Endothelial cell (in vitro differentiated cells): ENCODE results near the gene CCDC187. TPM values are rescaled to one million over a fixed set of nuclear protein-coding genes. Genes with fewer than 3 reads are reported as not detected.

ENCODE experiments used
- DNase-seq: peaks from one replicate; pipeline ENCODE4 v3.0.0; 2021; ENCODE audit warnings: low spot score
- H3K27ac Mint-ChIP-seq: one replicate; pipeline ENCODE4 v1.8.0; 2021; ENCODE audit warnings: mixed read lengths, inconsistent platforms; ENCODE audit not compliant: unreplicated experiment
- H3K27me3 Mint-ChIP-seq: one replicate; pipeline ENCODE4 v1.8.0; 2021; ENCODE audit warnings: mild to moderate bottlenecking, moderate library complexity, mixed read lengths, inconsistent platforms; ENCODE audit not compliant: unreplicated experiment
- H3K36me3 Mint-ChIP-seq: one replicate; pipeline ENCODE4 v1.8.0; 2021; ENCODE audit warnings: mild to moderate bottlenecking, low read depth, mixed read lengths, inconsistent platforms; ENCODE audit not compliant: unreplicated experiment
- H3K4me1 Mint-ChIP-seq: one replicate; pipeline ENCODE4 v1.8.0; 2021; ENCODE audit warnings: mild to moderate bottlenecking, mixed read lengths, inconsistent platforms; ENCODE audit not compliant: unreplicated experiment
- H3K4me3 Mint-ChIP-seq: one replicate; pipeline ENCODE4 v1.8.0; 2021; ENCODE audit warnings: mild to moderate bottlenecking, mixed read lengths, inconsistent platforms; ENCODE audit not compliant: unreplicated experiment
- H3K9me3 Mint-ChIP-seq: one replicate; pipeline ENCODE4 v1.8.0; 2021; ENCODE audit warnings: mixed read lengths, inconsistent platforms; ENCODE audit not compliant: unreplicated experiment
- total RNA-seq: library from RNA; stranded (reverse); fragmentation: NEBNext Ultra II Directional; extraction: Animal tissue kit (Norgen Biotek cat#: 25700); gene quantifications from one replicate; pipeline ENCODE4 v1.2.1, GENCODE V29; 2021; ENCODE audit not compliant: unreplicated experiment
- TF ChIP-seq, protein P1 (sequence below): fragments of 200-600 bp; sonication (generic); IDR thresholded peaks from one replicate; pipeline ENCODE4 v1.5.0; 2021; ENCODE audit warnings: antibody characterized with exemption; ENCODE audit not compliant: unreplicated experiment

The CCDC187 gene
- total RNA-seq, 1 donor from 2014 or later: 0.05 TPM

DNA sequence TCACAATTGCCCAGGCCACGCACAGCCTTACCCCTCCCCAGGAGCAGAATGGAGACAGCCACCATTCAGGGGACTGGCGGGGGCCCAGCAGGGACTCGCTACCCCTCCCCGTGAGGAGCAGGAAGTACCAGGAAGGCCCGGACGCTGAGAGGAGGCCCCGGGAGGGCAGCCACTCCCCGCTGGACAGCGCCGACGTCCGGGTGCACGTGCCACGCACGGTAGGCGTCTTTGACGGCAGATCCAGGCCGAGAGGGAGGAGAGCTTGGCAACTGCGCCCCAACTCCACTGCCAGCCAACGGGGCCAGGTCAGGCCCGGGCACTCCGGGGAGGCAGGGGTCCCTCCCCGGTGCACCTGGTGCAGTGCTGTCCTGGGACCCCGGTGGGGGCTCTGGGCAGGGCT lies 45.7 kb upstream of the CCDC187 start:
- Mint-ChIP-seq H3K4me3 (no peak overlapping the region), H3K27me3 (peaks cover 11% of the 10 kb centered on the region), H3K27ac (no peak overlapping the region), H3K4me1 (no peaks in the 10 kb centered on the region), H3K36me3 (no peaks in the 10 kb centered on the region), H3K9me3 (no peaks in the 10 kb centered on the region)
- TF ChIP-seq, protein P1, sequence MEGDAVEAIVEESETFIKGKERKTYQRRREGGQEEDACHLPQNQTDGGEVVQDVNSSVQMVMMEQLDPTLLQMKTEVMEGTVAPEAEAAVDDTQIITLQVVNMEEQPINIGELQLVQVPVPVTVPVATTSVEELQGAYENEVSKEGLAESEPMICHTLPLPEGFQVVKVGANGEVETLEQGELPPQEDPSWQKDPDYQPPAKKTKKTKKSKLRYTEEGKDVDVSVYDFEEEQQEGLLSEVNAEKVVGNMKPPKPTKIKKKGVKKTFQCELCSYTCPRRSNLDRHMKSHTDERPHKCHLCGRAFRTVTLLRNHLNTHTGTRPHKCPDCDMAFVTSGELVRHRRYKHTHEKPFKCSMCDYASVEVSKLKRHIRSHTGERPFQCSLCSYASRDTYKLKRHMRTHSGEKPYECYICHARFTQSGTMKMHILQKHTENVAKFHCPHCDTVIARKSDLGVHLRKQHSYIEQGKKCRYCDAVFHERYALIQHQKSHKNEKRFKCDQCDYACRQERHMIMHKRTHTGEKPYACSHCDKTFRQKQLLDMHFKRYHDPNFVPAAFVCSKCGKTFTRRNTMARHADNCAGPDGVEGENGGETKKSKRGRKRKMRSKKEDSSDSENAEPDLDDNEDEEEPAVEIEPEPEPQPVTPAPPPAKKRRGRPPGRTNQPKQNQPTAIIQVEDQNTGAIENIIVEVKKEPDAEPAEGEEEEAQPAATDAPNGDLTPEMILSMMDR: no peak
- no peak for DNase-seq

DNA sequence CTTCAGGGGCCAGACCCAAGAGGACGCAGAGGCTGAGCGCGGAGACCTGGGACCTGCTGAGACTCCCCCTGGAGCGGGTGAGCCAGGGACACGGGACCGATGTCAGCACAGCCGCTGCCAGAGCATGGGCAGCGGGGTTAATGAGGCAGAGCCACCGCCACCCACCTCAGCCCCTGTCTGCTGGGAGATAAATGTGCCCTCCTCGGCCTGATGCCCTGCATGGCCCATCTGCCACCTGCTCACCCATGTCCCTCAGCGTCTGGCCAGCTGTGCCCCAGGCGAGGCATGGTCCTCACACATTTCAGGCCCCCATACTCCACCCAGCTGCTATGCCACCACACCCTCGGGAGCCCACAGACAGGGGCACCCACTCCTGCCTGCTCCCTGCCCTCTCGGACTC lies 44.8 kb upstream of the CCDC187 start:
- Mint-ChIP-seq H3K4me1 (no peaks in the 10 kb centered on the region), H3K9me3 (no peaks in the 10 kb centered on the region), H3K36me3 (no peaks in the 10 kb centered on the region), H3K4me3 (no peak overlapping the region), H3K27me3 (peaks cover 11% of the 10 kb centered on the region), H3K27ac (no peak overlapping the region)
- DNase-seq: no peak
- TF ChIP-seq, protein P1: no peak

DNA sequence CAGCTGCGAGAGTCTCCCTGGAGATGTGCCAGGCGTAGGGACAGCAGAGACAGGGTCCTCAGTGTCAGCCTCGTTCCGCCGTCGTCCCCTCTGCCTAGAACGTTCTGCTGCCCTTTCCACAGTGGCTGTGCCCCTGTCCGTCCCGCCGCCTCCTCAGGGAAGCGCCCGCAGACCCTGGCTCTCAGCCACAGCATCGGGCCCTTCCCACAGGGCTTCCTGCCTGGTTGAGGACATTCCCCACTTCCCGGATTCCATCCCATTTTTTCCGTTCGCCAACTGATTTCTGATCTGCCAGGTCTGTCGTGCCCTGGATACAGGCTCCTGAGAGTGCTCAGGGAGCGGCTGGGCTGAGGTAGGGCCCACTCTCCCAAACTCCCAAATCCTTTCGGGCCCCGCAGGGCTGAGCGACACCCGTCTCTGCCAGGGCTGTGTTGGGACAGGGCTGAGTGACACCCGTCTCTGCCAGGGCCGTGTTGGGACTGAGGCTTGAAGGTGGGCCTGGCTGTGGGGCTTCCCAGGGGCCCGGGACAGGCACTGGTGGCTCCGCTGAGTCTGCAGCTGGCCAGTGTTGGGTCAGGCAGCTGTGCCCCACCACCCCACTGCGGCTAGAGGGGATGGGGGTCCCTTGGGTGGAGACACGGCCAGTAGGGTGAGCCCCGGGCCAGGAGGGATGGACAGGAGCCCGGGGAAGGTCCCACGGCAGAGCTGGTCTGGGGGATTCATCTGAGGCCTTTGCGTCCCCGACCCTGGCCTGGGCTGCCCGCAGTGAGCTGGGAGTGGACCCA lies 43.8 kb upstream of the CCDC187 start:
- H3K4me3 Mint-ChIP-seq: no peak overlapping the region
- H3K4me1 Mint-ChIP-seq: no peaks in the 10 kb centered on the region
- H3K27ac Mint-ChIP-seq: no peak overlapping the region
- H3K27me3 Mint-ChIP-seq: peaks cover 10% of the 10 kb centered on the region
- no peaks in the 10 kb centered on the region for H3K9me3 Mint-ChIP-seq
- TF ChIP-seq, protein P1: no peak
- no peak for DNase-seq
- no peaks in the 10 kb centered on the region for H3K36me3 Mint-ChIP-seq

DNA sequence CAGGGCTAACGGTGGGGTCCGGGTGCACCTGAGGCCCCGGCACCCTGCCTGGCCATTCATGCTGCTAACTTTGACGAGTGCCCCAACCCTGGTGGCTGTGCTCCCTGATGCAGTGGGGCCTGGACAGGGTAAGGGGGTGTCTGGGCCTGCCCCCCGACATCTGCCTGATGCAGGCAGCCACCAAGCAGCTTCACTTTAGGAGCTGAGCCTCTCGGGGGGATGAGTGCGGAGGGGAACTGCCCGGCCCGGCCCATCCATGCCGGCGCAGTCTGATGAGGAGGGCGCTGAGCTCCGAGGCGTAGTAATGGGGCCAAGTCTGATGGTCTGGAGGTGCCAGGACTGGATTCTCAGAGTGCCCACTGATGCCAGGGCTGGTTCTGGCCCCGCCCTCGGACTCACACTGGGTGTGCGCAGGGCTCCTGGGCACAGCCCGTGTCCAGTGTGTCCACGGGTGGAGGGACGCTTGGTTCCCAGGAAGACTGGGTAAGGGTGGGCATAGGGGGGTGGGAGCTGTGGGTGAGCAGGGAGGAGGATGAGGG lies 43.1 kb upstream of the CCDC187 start:
- H3K4me3 Mint-ChIP-seq: no peak overlapping the region
- H3K27me3 Mint-ChIP-seq: peaks cover 10% of the 10 kb centered on the region
- H3K4me1 Mint-ChIP-seq: no peaks in the 10 kb centered on the region
- no peak overlapping the region for H3K27ac Mint-ChIP-seq
- no peak for DNase-seq
- H3K9me3 Mint-ChIP-seq: no peaks in the 10 kb centered on the region
- H3K36me3 Mint-ChIP-seq: no peaks in the 10 kb centered on the region
- TF ChIP-seq, protein P1: no peak

DNA sequence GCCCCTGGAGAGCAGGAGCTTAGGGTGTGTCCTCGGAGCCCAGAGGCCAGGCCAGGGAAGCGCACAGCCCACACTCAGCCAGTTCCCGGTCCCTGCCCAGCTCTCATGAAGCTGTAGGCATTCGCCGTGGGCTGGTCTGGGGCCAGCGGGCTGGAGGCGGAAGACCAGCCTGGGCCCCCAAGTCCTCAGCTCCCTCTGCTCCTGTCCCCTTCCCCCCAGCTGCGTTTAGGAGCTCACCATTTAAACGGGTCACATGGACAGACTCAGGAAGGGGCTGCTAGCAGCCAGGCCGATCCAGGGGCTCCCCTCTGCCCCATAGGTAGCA lies 42.2 kb upstream of the CCDC187 start:
- TF ChIP-seq, protein P1: no peak
- peaks cover 10% of the 10 kb centered on the region for H3K27me3 Mint-ChIP-seq
- no peak for DNase-seq
- H3K4me3 Mint-ChIP-seq: no peak overlapping the region
- no peaks in the 10 kb centered on the region for H3K4me1 Mint-ChIP-seq
- no peaks in the 10 kb centered on the region for H3K9me3 Mint-ChIP-seq
- H3K27ac Mint-ChIP-seq: no peak overlapping the region
- H3K36me3 Mint-ChIP-seq: no peaks in the 10 kb centered on the region
